Stimulated activated CD8-positive, alpha-beta memory T cell treated with anti-CD3 and anti-CD28 coated beads, Interleukin-4, amount 100 ng/mL, for 24 hours (primary cell): Measurements from ENCODE around the gene ABCA2.

Source experiments
- DNase-seq: peaks from one replicate; pipeline ENCODE4 v3.0.0-alpha.2; 2020; ENCODE audit warnings: low read depth

ABCA2 gene

GRCh38 chr9:136995772-136996311 lies 32.2 kb downstream of the ABCA2 start:
- DNase-seq: no peak

- DNase-seq: no peak
Measured at GRCh38 chr9:136995362-136995761, 32.7 kb downstream of the ABCA2 start.

GRCh38 chr9:136994888-136995230 lies 33.2 kb downstream of the ABCA2 start:
- no peak for DNase-seq

GRCh38 chr9:136994180-136994887 lies 33.7 kb downstream of the ABCA2 start:
- DNase-seq: no peak

- DNase-seq: no peak
Measured at GRCh38 chr9:136992819-136993369, 35.1 kb downstream of the ABCA2 start.

- peak; percentile 92 for DNase-seq
Measured at GRCh38 chr9:136991993-136992818, 35.8 kb downstream of the ABCA2 start, which contains the start of gene PAXX. PAXX (plus strand) TSS chr9:136992422; CDS start chr9:136992444, 22 bp downstream.

GRCh38 chr9:136990242-136990911 lies 37.7 kb downstream of the ABCA2 start:
- DNase-seq: no peak

GRCh38 chr9:136988872-136989271 lies 39.2 kb downstream of the ABCA2 start:
- DNase-seq: no peak

GRCh38 chr9:136985853-136986252 lies 42.2 kb downstream of the ABCA2 start:
- no peak for DNase-seq

GRCh38 chr9:136985027-136985602 lies 42.9 kb downstream of the ABCA2 start:
- DNase-seq: no peak

GRCh38 chr9:136984464-136985026 lies 43.5 kb downstream of the ABCA2 start:
- no peak for DNase-seq

- no peak for DNase-seq
Measured at GRCh38 chr9:136983656-136984314, 44.3 kb downstream of the ABCA2 start.

- no peak for DNase-seq
Measured at GRCh38 chr9:136983167-136983566, 44.9 kb downstream of the ABCA2 start.

- no peak for DNase-seq
Measured at GRCh38 chr9:136982232-136983051, 45.6 kb downstream of the ABCA2 start, which contains the start of gene LCNL1. LCNL1 (plus strand) TSS chr9:136982993; CDS start chr9:136983587, 594 bp downstream.

- no peak for DNase-seq
Measured at GRCh38 chr9:136981588-136982231, 46.3 kb downstream of the ABCA2 start.

- DNase-seq: no peak
Measured at GRCh38 chr9:136980669-136981478, 47.2 kb downstream of the ABCA2 start.

GRCh38 chr9:136979769-136980587 lies 48.1 kb downstream of the ABCA2 start:
- DNase-seq: no peak
